Measurements from ENCODE around the gene GLCE. TPM values are rescaled to one million over a fixed set of nuclear protein-coding genes. Genes with fewer than 3 reads are reported as not detected.

GLCE gene
- total and polyA plus RNA-seq, 10 of the 15 experiments (the other 5 are each of a cell fraction or from before 2014, with no cell fraction given) = 2.1 to 11.9 (median 2.9) TPM

DNA sequence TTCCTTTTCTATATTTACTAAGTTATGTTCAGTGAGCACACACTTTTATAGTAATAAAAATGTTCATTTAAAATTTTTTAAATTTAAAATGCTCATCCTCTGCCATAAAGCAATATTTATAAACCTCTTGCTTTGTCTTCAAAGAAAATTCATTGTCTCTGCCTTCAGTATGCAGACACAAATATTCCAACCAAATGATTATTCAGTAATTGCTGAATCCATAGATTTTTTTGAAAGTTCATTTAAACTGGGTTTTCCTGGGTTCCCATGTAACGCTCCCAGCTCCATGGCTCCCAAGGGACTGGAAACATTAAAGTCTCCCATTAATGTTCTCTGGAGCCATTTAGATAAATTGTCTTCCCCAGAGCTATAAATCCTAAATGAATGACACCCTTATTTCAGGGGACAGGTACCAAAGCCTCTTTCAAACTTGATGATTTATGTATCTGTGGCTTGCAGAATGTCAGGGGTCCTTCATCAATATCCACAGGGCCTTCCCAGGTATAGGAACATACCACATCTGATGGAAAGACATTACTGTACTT lies 15.2 kb upstream of the GLCE start (continued):
- TF ChIP-seq KAT2A (conservative IDR thresholded peaks at IDR 0.05; ENCODE audit: control insufficient read depth, low read depth, low read length) (no peak), MTA2 (IDR thresholded peaks at IDR 0.05; ENCODE audit: low read depth) (no peak), ZNF24 (IDR thresholded peaks at IDR 0.05) (no peak), MTA3 (IDR thresholded peaks at IDR 0.05; ENCODE audit: borderline replicate concordance, low read length) (no peak), FOS (IDR thresholded peaks at IDR 0.05; ENCODE audit: borderline replicate concordance, extremely low read depth, insufficient read length) (no peak), PAX5 (IDR thresholded peaks at IDR 0.05; ENCODE audit: borderline replicate concordance, low read depth, low read length) (no peak)

DNA sequence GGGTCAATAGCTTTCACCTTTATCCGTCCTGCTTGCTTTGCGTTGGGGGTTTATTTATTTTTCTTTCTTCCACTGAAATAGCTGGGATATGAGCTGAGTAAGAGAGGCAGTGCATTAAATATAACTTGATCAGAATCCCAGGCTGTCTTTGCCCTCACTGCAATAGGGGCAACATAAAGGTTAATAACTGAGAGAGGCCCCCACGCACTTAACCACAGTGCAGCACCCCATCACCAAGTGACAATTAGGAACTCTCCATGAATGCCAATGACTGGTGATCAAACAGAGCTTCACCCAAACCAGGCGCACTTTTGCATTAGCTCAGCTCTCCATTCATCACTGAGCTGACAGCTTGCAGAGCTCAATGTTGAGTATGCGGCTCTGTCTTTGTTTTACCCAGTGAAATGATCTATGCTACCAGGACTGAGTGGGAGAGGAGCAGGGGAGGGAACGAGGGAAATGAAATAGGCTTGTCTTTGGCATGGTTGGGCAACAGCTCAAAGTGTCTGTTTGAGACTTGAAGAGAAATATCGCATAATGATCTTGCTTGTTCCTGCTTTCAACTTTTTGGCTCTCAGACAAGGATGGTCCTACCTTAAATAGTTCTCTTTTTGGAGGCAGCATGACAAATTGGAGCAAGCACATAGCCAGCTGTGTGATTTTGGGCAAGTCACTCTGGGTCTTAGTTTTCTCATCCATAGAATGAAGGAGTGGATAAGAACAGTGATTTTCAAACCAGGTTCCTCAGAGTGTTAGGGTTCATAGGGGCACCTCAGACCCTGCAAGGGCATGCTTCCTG lies 14.5 kb upstream of the GLCE start:
- ATAC-seq = no peak
- H2AFZ ChIP-seq (ENCODE audit: control insufficient read depth, low read depth, low read length) = no peak overlapping the region

More for the DNA sequence above, 14.5 kb upstream of the GLCE start:
- no peak for DNase-seq (ENCODE audit: low read depth, low spot score)
- ChIA-PET POLR2A (no interaction called here), CTCF (interaction anchor here (1.1 to 1.3 kb wide), 2 partner anchors 9 to 11 kb away, joined by 3 read pairs; no protein-coding TSS in a partner anchor), RAD21 (ENCODE audit: unreplicated experiment) (no interaction called here), SMC1A (ENCODE audit: uncharacterized antibody, unreplicated experiment) (interaction anchor here (1.6 kb wide), 1 partner anchor 10 kb away, joined by 3 read pairs; no protein-coding TSS in a partner anchor)
- WGBS (ENCODE audit: insufficient coverage, insufficient replicate concordance, low lambda C conversion rate, missing lambda C conversion rate) = 58% methylated on average over 7 of the region's 7 CpGs
- BruUV-seq (replicated peaks) = no TSS peak
- no peaks in the 10 kb centered on the region for H3K79me2 ChIP-seq (ENCODE audit: control insufficient read depth, insufficient read depth, low read length)
- H3K4me2 ChIP-seq (ENCODE audit: control insufficient read depth, insufficient read depth) = no peak overlapping the region
- H4K20me1 ChIP-seq (ENCODE audit: control insufficient read depth, insufficient read depth) = no peaks in the 10 kb centered on the region
- H3K4me1 ChIP-seq (ENCODE audit: control insufficient read depth, insufficient read depth, low read length) = no peaks in the 10 kb centered on the region
- TF ChIP-seq, protein P1, sequence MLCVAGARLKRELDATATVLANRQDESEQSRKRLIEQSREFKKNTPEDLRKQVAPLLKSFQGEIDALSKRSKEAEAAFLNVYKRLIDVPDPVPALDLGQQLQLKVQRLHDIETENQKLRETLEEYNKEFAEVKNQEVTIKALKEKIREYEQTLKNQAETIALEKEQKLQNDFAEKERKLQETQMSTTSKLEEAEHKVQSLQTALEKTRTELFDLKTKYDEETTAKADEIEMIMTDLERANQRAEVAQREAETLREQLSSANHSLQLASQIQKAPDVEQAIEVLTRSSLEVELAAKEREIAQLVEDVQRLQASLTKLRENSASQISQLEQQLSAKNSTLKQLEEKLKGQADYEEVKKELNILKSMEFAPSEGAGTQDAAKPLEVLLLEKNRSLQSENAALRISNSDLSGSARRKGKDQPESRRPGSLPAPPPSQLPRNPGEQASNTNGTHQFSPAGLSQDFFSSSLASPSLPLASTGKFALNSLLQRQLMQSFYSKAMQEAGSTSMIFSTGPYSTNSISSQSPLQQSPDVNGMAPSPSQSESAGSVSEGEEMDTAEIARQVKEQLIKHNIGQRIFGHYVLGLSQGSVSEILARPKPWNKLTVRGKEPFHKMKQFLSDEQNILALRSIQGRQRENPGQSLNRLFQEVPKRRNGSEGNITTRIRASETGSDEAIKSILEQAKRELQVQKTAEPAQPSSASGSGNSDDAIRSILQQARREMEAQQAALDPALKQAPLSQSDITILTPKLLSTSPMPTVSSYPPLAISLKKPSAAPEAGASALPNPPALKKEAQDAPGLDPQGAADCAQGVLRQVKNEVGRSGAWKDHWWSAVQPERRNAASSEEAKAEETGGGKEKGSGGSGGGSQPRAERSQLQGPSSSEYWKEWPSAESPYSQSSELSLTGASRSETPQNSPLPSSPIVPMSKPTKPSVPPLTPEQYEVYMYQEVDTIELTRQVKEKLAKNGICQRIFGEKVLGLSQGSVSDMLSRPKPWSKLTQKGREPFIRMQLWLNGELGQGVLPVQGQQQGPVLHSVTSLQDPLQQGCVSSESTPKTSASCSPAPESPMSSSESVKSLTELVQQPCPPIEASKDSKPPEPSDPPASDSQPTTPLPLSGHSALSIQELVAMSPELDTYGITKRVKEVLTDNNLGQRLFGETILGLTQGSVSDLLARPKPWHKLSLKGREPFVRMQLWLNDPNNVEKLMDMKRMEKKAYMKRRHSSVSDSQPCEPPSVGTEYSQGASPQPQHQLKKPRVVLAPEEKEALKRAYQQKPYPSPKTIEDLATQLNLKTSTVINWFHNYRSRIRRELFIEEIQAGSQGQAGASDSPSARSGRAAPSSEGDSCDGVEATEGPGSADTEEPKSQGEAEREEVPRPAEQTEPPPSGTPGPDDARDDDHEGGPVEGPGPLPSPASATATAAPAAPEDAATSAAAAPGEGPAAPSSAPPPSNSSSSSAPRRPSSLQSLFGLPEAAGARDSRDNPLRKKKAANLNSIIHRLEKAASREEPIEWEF (IDR thresholded peaks at IDR 0.05; ENCODE audit: insufficient replicate concordance, low read depth, low read length) = no peak
- TF ChIP-seq FOXK2 (IDR thresholded peaks at IDR 0.05) (no peak), STAT3 (IDR thresholded peaks at IDR 0.05; ENCODE audit: low read depth, low read length) (no peak)
- TF ChIP-seq, protein P2, sequence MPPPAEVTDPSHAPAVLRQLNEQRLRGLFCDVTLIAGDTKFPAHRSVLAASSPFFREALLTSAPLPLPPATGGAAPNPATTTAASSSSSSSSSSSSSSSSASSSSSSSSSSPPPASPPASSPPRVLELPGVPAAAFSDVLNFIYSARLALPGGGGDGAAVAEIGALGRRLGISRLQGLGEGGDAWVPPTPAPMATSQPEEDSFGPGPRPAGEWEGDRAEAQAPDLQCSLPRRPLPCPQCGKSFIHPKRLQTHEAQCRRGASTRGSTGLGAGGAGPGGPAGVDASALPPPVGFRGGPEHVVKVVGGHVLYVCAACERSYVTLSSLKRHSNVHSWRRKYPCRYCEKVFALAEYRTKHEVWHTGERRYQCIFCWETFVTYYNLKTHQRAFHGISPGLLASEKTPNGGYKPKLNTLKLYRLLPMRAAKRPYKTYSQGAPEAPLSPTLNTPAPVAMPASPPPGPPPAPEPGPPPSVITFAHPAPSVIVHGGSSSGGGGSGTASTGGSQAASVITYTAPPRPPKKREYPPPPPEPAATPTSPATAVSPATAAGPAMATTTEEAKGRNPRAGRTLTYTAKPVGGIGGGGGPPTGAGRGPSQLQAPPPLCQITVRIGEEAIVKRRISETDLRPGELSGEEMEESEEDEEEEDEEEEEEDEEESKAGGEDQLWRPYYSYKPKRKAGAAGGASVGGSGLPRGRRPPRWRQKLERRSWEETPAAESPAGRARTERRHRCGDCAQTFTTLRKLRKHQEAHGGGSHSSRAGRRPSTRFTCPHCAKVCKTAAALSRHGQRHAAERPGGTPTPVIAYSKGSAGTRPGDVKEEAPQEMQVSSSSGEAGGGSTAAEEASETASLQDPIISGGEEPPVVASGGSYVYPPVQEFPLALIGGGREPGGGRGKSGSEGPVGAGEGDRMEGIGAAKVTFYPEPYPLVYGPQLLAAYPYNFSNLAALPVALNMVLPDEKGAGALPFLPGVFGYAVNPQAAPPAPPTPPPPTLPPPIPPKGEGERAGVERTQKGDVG (CRISPR knock-in tag; IDR thresholded peaks at IDR 0.05) = no peak
- H3K27me3 ChIP-seq (replicated peaks in 1 of 2; ENCODE audit: control insufficient read depth in 2 of 2, insufficient read depth in 2 of 2, low read length in 1 of 2) = peaks cover 0 to 8% of the 10 kb centered on the region in 2 experiments; a peak in 1 of 4 replicates
- no peaks in the 10 kb centered on the region for H3K9me3 ChIP-seq (replicated peaks; ENCODE audit: control insufficient read depth, insufficient read depth, low read length)
- H3K9ac ChIP-seq (ENCODE audit: control insufficient read depth, insufficient read depth, low read length) = no peak overlapping the region
- H3K36me3 ChIP-seq (ENCODE audit: control insufficient read depth in 2 of 2, insufficient read depth in 2 of 2, low read length in 1 of 2) = no peaks in the 10 kb centered on the region
- H3K27ac ChIP-seq (ENCODE audit: control insufficient read depth, insufficient read depth) = no peak overlapping the region
- intact Hi-C loops (cut with micrococcal nuclease; ENCODE audit: unreplicated experiment) = no loop called here
- FAIRE-seq = no peak
- no peak overlapping the region for H3K4me3 ChIP-seq
- in situ Hi-C loops (cut with MboI) = no loop called here

Data from GM12878 (cell line).